ENCODE measurements around the gene RASGRP3.
A peak's percentile ranks its signal among the peaks of the same experiment; 100 is the strongest.
"Not testable (repeated sequence)": the region's sequence is repeated elsewhere in the genome, so short reads cannot be mapped to it uniquely, and the experiment has no call there.

The RASGRP3 gene

GRCh38 chr2:33476131-33476792 lies at the start of gene RASGRP3:
TSS of gene RASGRP3 (plus strand) at chr2:33476649. CDS start at chr2:33515137, 38,488 bp downstream.
- TF ChIP-seq ZNF274 (IDR thresholded peaks at IDR 0.05; ENCODE audit: low read depth, low read length) = no peak
- H3K4me3 ChIP-seq (ENCODE audit: low read length) = peak within 1 kb of the TSS; percentile 99

- H3K4me3 ChIP-seq (ENCODE audit: low read length) = no peak overlapping the region
- TF ChIP-seq ZNF274 (IDR thresholded peaks at IDR 0.05; ENCODE audit: low read depth, low read length) = no peak
Observed at GRCh38 chr2:33426666-33427231, 49.7 kb upstream of the RASGRP3 start.

GRCh38 chr2:33430077-33430476 lies 46.4 kb upstream of the RASGRP3 start:
- TF ChIP-seq ZNF274 (IDR thresholded peaks at IDR 0.05; ENCODE audit: low read depth, low read length) = no peak
- no peak overlapping the region for H3K4me3 ChIP-seq (ENCODE audit: low read length)

GRCh38 chr2:33430856-33431255 lies 45.6 kb upstream of the RASGRP3 start:
- H3K4me3 ChIP-seq (ENCODE audit: low read length) = no peak overlapping the region
- TF ChIP-seq ZNF274 (IDR thresholded peaks at IDR 0.05; ENCODE audit: low read depth, low read length) = no peak

- TF ChIP-seq ZNF274 (IDR thresholded peaks at IDR 0.05; ENCODE audit: low read depth, low read length) = no peak
Observed at GRCh38 chr2:33432871-33433270, 43.6 kb upstream of the RASGRP3 start.

GRCh38 chr2:33433279-33434235 lies 42.9 kb upstream of the RASGRP3 start:
- no peak overlapping the region for H3K4me3 ChIP-seq (ENCODE audit: low read length)
- no peak for TF ChIP-seq ZNF274 (IDR thresholded peaks at IDR 0.05; ENCODE audit: low read depth, low read length)

More at GRCh38 chr2:33432871-33433270, 43.6 kb upstream of the RASGRP3 start:
- H3K4me3 ChIP-seq (ENCODE audit: low read length) = no peak overlapping the region

- no peak overlapping the region for H3K4me3 ChIP-seq (ENCODE audit: low read length)
- no peak for TF ChIP-seq ZNF274 (IDR thresholded peaks at IDR 0.05; ENCODE audit: low read depth, low read length)
Observed at GRCh38 chr2:33435518-33435917, 40.9 kb upstream of the RASGRP3 start.

- no peak for TF ChIP-seq ZNF274 (IDR thresholded peaks at IDR 0.05; ENCODE audit: low read depth, low read length)
- no peak overlapping the region for H3K4me3 ChIP-seq (ENCODE audit: low read length)
Observed at GRCh38 chr2:33436083-33436482, 40.4 kb upstream of the RASGRP3 start.

GRCh38 chr2:33437297-33437696 lies 39.2 kb upstream of the RASGRP3 start:
- no peak overlapping the region for H3K4me3 ChIP-seq (ENCODE audit: low read length)

GRCh38 chr2:33437815-33438214 lies 38.6 kb upstream of the RASGRP3 start:
- TF ChIP-seq ZNF274 (IDR thresholded peaks at IDR 0.05; ENCODE audit: low read depth, low read length) = no peak

More at GRCh38 chr2:33437297-33437696, 39.2 kb upstream of the RASGRP3 start:
- no peak for TF ChIP-seq ZNF274 (IDR thresholded peaks at IDR 0.05; ENCODE audit: low read depth, low read length)

GRCh38 chr2:33441235-33441810 lies 35.1 kb upstream of the RASGRP3 start:
- no peak overlapping the region for H3K4me3 ChIP-seq (ENCODE audit: low read length)
- TF ChIP-seq ZNF274 (IDR thresholded peaks at IDR 0.05; ENCODE audit: low read depth, low read length) = no peak

More at GRCh38 chr2:33437815-33438214, 38.6 kb upstream of the RASGRP3 start:
- no peak overlapping the region for H3K4me3 ChIP-seq (ENCODE audit: low read length)

GRCh38 chr2:33442052-33442451 lies 34.4 kb upstream of the RASGRP3 start:
- H3K4me3 ChIP-seq (ENCODE audit: low read length) = not testable (repeated sequence)

GRCh38 chr2:33442528-33443079 lies 33.8 kb upstream of the RASGRP3 start:
- no peak for TF ChIP-seq ZNF274 (IDR thresholded peaks at IDR 0.05; ENCODE audit: low read depth, low read length)
- no peak overlapping the region for H3K4me3 ChIP-seq (ENCODE audit: low read length)

GRCh38 chr2:33443274-33443829 lies 33.1 kb upstream of the RASGRP3 start:
- H3K4me3 ChIP-seq (ENCODE audit: low read length) = no peak overlapping the region
- TF ChIP-seq ZNF274 (IDR thresholded peaks at IDR 0.05; ENCODE audit: low read depth, low read length) = no peak
